ENCODE results near the gene AFP. TPM values are rescaled to one million over a fixed set of nuclear protein-coding genes. Genes with fewer than 3 reads are reported as not detected.

AFP gene
- total and polyA plus RNA-seq, 7 experiments from 2014 or later = not detected

DNA sequence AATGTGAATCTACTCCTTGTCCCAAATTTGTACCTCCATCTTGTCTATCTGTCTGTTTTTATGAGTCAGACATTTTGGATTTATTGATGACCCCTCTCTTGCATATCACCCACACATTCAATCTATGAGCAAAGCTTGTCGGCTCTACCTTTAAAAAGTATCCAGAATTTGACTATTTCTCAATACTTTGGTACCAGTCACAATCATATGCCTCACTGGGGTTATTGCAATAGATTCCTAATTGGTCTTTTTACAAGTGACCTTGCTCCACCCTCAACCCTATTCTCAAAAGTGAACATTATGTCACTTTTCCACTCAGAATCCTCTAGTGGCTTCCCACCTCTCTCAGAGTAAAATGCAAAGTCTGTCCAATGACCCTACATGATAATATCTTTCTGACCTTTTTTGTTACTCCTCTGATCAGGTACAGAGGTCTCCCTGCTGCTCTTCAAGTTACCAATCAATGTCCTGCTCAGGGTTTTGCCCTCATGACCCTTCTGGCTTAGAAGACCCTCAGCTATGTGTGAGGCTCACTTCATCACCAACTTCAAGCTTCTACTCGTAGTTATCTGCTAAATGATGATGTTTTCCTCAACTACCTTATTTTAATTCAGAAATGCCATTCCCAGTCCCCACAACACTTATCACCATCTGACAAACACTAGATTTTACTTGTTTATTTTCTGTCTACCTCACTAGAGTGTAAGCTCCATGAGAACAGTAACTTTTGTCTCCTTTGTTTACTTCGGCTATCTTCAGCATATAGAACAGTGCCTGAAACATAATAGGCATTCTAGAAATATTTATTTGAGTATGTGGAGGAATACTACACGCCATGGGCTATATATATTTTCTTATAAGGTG is 22.4 kb downstream of the AFP start:
- DNase-seq = no peak
- CTCF ChIA-PET = no interaction called here
- no peaks in the 10 kb centered on the region for H3K27me3 ChIP-seq (ENCODE audit: control insufficient read depth in 2 of 2, insufficient read depth in 2 of 2, low read length in 2 of 2)

DNA sequence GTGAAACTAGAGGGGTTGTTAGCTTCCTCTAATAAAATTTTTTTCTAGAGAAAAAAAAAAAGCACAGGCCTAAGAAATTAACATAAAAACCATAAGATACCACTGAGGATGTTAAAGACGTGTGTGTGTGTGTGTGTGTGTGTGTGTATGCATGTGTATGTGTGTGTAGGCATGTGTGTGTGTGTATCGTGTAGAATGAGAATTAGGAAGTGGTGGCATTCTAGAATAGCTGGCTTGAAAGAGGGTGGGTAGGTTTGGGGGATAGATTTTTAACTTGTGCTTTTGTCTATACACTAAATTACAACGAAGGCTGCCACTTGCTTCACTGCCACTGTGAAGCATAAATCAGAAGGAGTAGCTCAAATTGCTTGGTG is 23.0 kb downstream of the AFP start:
- H3K36me3 ChIP-seq (ENCODE audit: control insufficient read depth in 2 of 3, insufficient read depth in 3 of 3, low read length in 3 of 3) = no peaks in the 10 kb centered on the region
- H3K27me3 ChIP-seq (ENCODE audit: control insufficient read depth in 2 of 2, insufficient read depth in 2 of 2, low read length in 2 of 2) = no peaks in the 10 kb centered on the region
- no peak overlapping the region for H3K4me3 ChIP-seq (ENCODE audit: low read length)
- H3K27ac ChIP-seq (ENCODE audit: low read depth, low read length) = no peak overlapping the region
- peaks cover 0 to 22% (median 12%) of the 10 kb centered on the region in 5 donors for H3K27me3 Mint-ChIP-seq
- no peak overlapping the region for H3K27ac Mint-ChIP-seq
- POLR2A ChIA-PET = no interaction called here
- ATAC-seq (no peak), DNase-seq (no peak)
- intact Hi-C loops (cut with micrococcal nuclease) = no loop called here
- no peaks in the 10 kb centered on the region for H3K4me1 ChIP-seq (ENCODE audit: control insufficient read depth in 2 of 2, insufficient read depth in 2 of 2, low read length in 2 of 2)
- no peaks in the 10 kb centered on the region for H3K9me3 ChIP-seq (ENCODE audit: control insufficient read depth in 2 of 3, low read length in 3 of 3)
- no peaks in the 10 kb centered on the region for H3K4me1 Mint-ChIP-seq
- peaks cover 0 to 5% (median 0%) of the 10 kb centered on the region in 5 donors for H3K36me3 Mint-ChIP-seq
- H3K4me3 Mint-ChIP-seq = no peak overlapping the region
- peaks cover 0 to 9% (median 0%) of the 10 kb centered on the region in 11 donors for H3K9me3 Mint-ChIP-seq
- CTCF ChIA-PET = no interaction called here

More for the DNA sequence above, 22.4 kb downstream of the AFP start:
- Mint-ChIP-seq H3K4me1 (no peaks in the 10 kb centered on the region), H3K27me3 (peaks cover 0 to 18% (median 9%) of the 10 kb centered on the region in 5 donors), H3K9me3 (peaks cover 0 to 9% (median 0%) of the 10 kb centered on the region in 11 donors), H3K36me3 (peaks cover 0 to 5% (median 0%) of the 10 kb centered on the region in 5 donors), H3K4me3 (no peak overlapping the region), H3K27ac (no peak overlapping the region)
- POLR2A ChIA-PET = no interaction called here
- no peak for ATAC-seq
- Histone ChIP-seq H3K4me3 (ENCODE audit: low read length) (no peak overlapping the region), H3K36me3 (ENCODE audit: control insufficient read depth in 2 of 3, insufficient read depth in 3 of 3, low read length in 3 of 3) (no peaks in the 10 kb centered on the region), H3K9me3 (ENCODE audit: control insufficient read depth in 2 of 3, low read length in 3 of 3) (no peaks in the 10 kb centered on the region), H3K4me1 (ENCODE audit: control insufficient read depth in 2 of 2, insufficient read depth in 2 of 2, low read length in 2 of 2) (no peaks in the 10 kb centered on the region), H3K27ac (ENCODE audit: low read depth, low read length) (no peak overlapping the region)
- intact Hi-C loops (cut with micrococcal nuclease) = no loop called here

GRCh38 chr4:73460913-73461522 is 25.0 kb downstream of the AFP start:
- ATAC-seq (no peak), DNase-seq (no peak)
- intact Hi-C loops (cut with micrococcal nuclease) = no loop called here
- Mint-ChIP-seq H3K36me3 (peaks cover 0 to 5% (median 0%) of the 10 kb centered on the region in 5 donors), H3K9me3 (peaks cover 0 to 9% (median 0%) of the 10 kb centered on the region in 11 donors), H3K4me1 (no peaks in the 10 kb centered on the region), H3K27ac (no peak overlapping the region), H3K27me3 (peaks cover 0 to 22% (median 12%) of the 10 kb centered on the region in 5 donors), H3K4me3 (no peak overlapping the region)
- no peaks in the 10 kb centered on the region for H3K36me3 ChIP-seq (ENCODE audit: control insufficient read depth in 2 of 3, insufficient read depth in 3 of 3, low read length in 3 of 3)
- no peaks in the 10 kb centered on the region for H3K27me3 ChIP-seq (ENCODE audit: control insufficient read depth in 2 of 2, insufficient read depth in 2 of 2, low read length in 2 of 2)
- no peaks in the 10 kb centered on the region for H3K9me3 ChIP-seq (ENCODE audit: control insufficient read depth in 2 of 3, low read length in 3 of 3)
- CTCF ChIA-PET = interaction anchor here (0.7 kb wide), 1 partner anchor 146 kb away, joined by 3 read pairs; no protein-coding TSS in a partner anchor
- H3K27ac ChIP-seq (ENCODE audit: low read depth, low read length) = no peak overlapping the region
- no peaks in the 10 kb centered on the region for H3K4me1 ChIP-seq (ENCODE audit: control insufficient read depth in 2 of 2, insufficient read depth in 2 of 2, low read length in 2 of 2)
- POLR2A ChIA-PET = no interaction called here
- no peak overlapping the region for H3K4me3 ChIP-seq (ENCODE audit: low read length)

GRCh38 chr4:73468170-73468569 is 32.1 kb downstream of the AFP start:
- DNase-seq (no peak), ATAC-seq (no peak)
- H3K4me3 Mint-ChIP-seq = no peak overlapping the region
- ChIA-PET POLR2A (no interaction called here), CTCF (interaction anchor here (0.6 to 0.7 kb wide), 2 partner anchors 22 to 1166 kb away, joined by 3 read pairs; no protein-coding TSS in a partner anchor)
- H3K4me1 ChIP-seq (ENCODE audit: control insufficient read depth in 2 of 2, insufficient read depth in 2 of 2, low read length in 2 of 2) = no peaks in the 10 kb centered on the region
- intact Hi-C loops (cut with micrococcal nuclease) = no loop called here
- H3K27ac ChIP-seq (ENCODE audit: low read depth, low read length) = no peak overlapping the region
- H3K9me3 Mint-ChIP-seq = peaks cover 0 to 15% (median 10%) of the 10 kb centered on the region in 11 donors
- H3K27ac Mint-ChIP-seq = no peak overlapping the region
- no peaks in the 10 kb centered on the region for H3K4me1 Mint-ChIP-seq
- no peak overlapping the region for H3K4me3 ChIP-seq (ENCODE audit: low read length)
- peaks cover 0 to 3% of the 10 kb centered on the region in 2 donors for H3K27me3 ChIP-seq (ENCODE audit: control insufficient read depth in 2 of 2, insufficient read depth in 2 of 2, low read length in 2 of 2)
- peaks cover 5 to 16% (median 13%) of the 10 kb centered on the region in 5 donors for H3K27me3 Mint-ChIP-seq
- no peaks in the 10 kb centered on the region for H3K36me3 Mint-ChIP-seq
- H3K9me3 ChIP-seq (ENCODE audit: control insufficient read depth in 2 of 3, low read length in 3 of 3) = no peaks in the 10 kb centered on the region
- no peaks in the 10 kb centered on the region for H3K36me3 ChIP-seq (ENCODE audit: control insufficient read depth in 2 of 3, insufficient read depth in 3 of 3, low read length in 3 of 3)

DNA sequence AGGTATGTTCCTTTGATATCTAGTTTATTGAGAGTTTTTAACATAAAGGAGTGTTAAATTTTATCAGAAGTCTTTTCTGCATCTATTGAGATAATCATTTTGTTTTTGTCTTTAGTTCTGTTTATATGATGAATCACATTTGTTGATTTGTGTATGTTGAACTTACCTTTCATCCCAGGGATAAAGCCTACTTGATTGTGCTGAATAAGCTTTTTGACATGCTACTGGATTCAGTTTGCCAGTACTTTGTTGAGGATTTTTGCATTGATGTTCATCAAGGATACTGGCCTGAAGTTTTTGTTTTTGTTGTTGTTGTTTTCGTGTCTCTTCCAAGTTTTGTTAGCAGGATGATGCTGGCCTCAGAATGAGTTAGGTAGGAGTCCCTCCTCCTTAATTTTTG is 34.7 kb downstream of the AFP start:
- no peak overlapping the region for H3K27ac ChIP-seq (ENCODE audit: low read depth, low read length)
- no peaks in the 10 kb centered on the region for H3K4me1 Mint-ChIP-seq
- no peaks in the 10 kb centered on the region for H3K36me3 ChIP-seq (ENCODE audit: control insufficient read depth in 2 of 3, insufficient read depth in 3 of 3, low read length in 3 of 3)
- peaks cover 0 to 1% (median 0%) of the 10 kb centered on the region in 5 donors for H3K36me3 Mint-ChIP-seq
- peaks cover 0 to 3% of the 10 kb centered on the region in 2 donors for H3K27me3 ChIP-seq (ENCODE audit: control insufficient read depth in 2 of 2, insufficient read depth in 2 of 2, low read length in 2 of 2)
- H3K27ac Mint-ChIP-seq = no peak overlapping the region
- ChIA-PET CTCF (no interaction called here), POLR2A (no interaction called here)
- no peaks in the 10 kb centered on the region for H3K9me3 ChIP-seq (ENCODE audit: control insufficient read depth in 2 of 3, low read length in 3 of 3)
- ATAC-seq (no peak), DNase-seq (no peak)
- H3K4me3 Mint-ChIP-seq = no peak overlapping the region
- H3K4me1 ChIP-seq (ENCODE audit: control insufficient read depth in 2 of 2, insufficient read depth in 2 of 2, low read length in 2 of 2) = no peaks in the 10 kb centered on the region
- H3K27me3 Mint-ChIP-seq = peaks cover 5 to 25% (median 10%) of the 10 kb centered on the region in 5 donors
- intact Hi-C loops (cut with micrococcal nuclease) = no loop called here
- H3K9me3 Mint-ChIP-seq = peaks cover 1 to 25% (median 17%) of the 10 kb centered on the region in 11 donors
- no peak overlapping the region for H3K4me3 ChIP-seq (ENCODE audit: low read length)

GRCh38 chr4:73477176-73477575 is 41.2 kb downstream of the AFP start:
- H3K27me3 Mint-ChIP-seq = peaks cover 0 to 31% (median 5%) of the 10 kb centered on the region in 5 donors
- Histone ChIP-seq H3K4me3 (ENCODE audit: low read length) (no peak overlapping the region), H3K36me3 (ENCODE audit: control insufficient read depth in 2 of 3, insufficient read depth in 3 of 3, low read length in 3 of 3) (no peaks in the 10 kb centered on the region), H3K27ac (ENCODE audit: low read depth, low read length) (no peak overlapping the region), H3K9me3 (ENCODE audit: control insufficient read depth in 2 of 3, low read length in 3 of 3) (no peaks in the 10 kb centered on the region), H3K4me1 (ENCODE audit: control insufficient read depth in 2 of 2, insufficient read depth in 2 of 2, low read length in 2 of 2) (no peaks in the 10 kb centered on the region), H3K27me3 (ENCODE audit: control insufficient read depth in 2 of 2, insufficient read depth in 2 of 2, low read length in 2 of 2) (no peaks in the 10 kb centered on the region)
- no peak overlapping the region for H3K27ac Mint-ChIP-seq
- ChIA-PET POLR2A (no interaction called here), CTCF (no interaction called here)
- DNase-seq = no peak
- no peak overlapping the region for H3K4me3 Mint-ChIP-seq
- H3K4me1 Mint-ChIP-seq = no peaks in the 10 kb centered on the region
- H3K9me3 Mint-ChIP-seq = peaks cover 3 to 26% (median 16%) of the 10 kb centered on the region in 11 donors
- intact Hi-C loops (cut with micrococcal nuclease) = no loop called here
- peaks cover 0 to 3% (median 0%) of the 10 kb centered on the region in 5 donors for H3K36me3 Mint-ChIP-seq
- no peak for ATAC-seq
